ENCODE results near the gene DCLK1. TPM values are rescaled to one million over a fixed set of nuclear protein-coding genes. Genes with fewer than 3 reads are reported as not detected.

DCLK1 gene
- total RNA-seq, 4 donors from 2014 or later = 11.9 to 26.4 (median 15.5) TPM

DNA sequence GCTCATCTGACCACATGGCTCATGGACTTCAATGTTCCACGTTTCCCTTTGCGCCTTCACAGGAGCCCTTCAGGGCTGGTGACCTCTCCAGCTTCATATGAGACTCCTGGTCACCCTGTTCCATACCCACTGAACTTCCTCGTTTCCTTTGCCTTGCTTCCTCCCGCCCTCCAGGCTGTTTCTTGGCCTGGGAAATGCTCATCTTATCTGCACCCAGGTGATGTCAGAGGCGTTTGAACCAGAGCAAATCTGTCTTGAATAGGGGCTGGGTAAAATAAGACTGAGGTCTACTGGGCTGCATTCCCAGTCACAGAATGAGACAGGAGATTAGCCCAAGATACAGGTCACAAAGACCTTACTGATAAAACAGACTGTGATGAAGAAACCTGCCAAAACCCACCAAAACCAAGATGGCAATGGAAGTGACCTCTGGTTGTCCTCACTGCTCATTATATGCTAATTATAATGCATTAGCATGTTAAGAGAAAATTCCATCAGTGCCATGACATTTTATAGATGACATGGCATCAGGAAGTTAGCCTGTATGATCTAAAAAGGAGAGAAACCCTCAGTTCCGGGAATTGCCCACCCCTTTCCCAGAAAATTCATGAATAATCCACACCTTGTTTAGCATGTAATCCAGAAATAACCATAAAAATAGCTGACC, 102.7 kb downstream of the DCLK1 start:
- Histone ChIP-seq H3K4me3 (replicated peaks in 1 of 3) (no peak overlapping the region), H3K36me3 (no peaks in the 10 kb centered on the region), H3K9me3 (no peaks in the 10 kb centered on the region), H3K27me3 (no peaks in the 10 kb centered on the region), H3K4me1 (no peaks in the 10 kb centered on the region), H3K27ac (no peak overlapping the region)
- 87 to 92% methylated on average over 6 of the region's 6 CpGs for WGBS, 2 donors
- intact Hi-C loops (cut with DNase I) = no loop called here
- DNase-seq = no peak
- no peak for TF ChIP-seq CTCF (IDR thresholded peaks at IDR 0.05)
- TF ChIP-seq POLR2A (IDR thresholded peaks at IDR 0.05) = no peak

- no peaks in the 10 kb centered on the region for H3K4me1 ChIP-seq
- no peaks in the 10 kb centered on the region for H3K27me3 ChIP-seq
- no peak for TF ChIP-seq POLR2A (IDR thresholded peaks at IDR 0.05)
- no peak for TF ChIP-seq CTCF (IDR thresholded peaks at IDR 0.05)
- H3K36me3 ChIP-seq = no peaks in the 10 kb centered on the region
- intact Hi-C loops (cut with DNase I) = no loop called here
- H3K4me3 ChIP-seq (replicated peaks in 1 of 3) = no peak overlapping the region
- H3K27ac ChIP-seq = no peak overlapping the region
- no peak for DNase-seq
- WGBS, 2 donors = 50% methylated on average over 2 of the region's 2 CpGs
- H3K9me3 ChIP-seq = no peaks in the 10 kb centered on the region
Measured at GRCh38 chr13:36026531-36026930, 104.7 kb downstream of the DCLK1 start.

- DNase-seq = no peak
- Histone ChIP-seq H3K27me3 (no peaks in the 10 kb centered on the region), H3K36me3 (no peaks in the 10 kb centered on the region), H3K4me1 (no peaks in the 10 kb centered on the region), H3K9me3 (no peaks in the 10 kb centered on the region), H3K27ac (no peak overlapping the region), H3K4me3 (replicated peaks in 1 of 3) (no peak overlapping the region)
- intact Hi-C loops (cut with DNase I) = no loop called here
- TF ChIP-seq CTCF (IDR thresholded peaks at IDR 0.05) (no peak), POLR2A (IDR thresholded peaks at IDR 0.05) (no peak)
- WGBS, 2 donors = 90% methylated on average over 3 of the region's 3 CpGs
Measured at GRCh38 chr13:36014763-36015162, 116.4 kb downstream of the DCLK1 start.

GRCh38 chr13:36006894-36007675, 124.1 kb downstream of the DCLK1 start:
- intact Hi-C loops (cut with DNase I) = no loop called here

More at GRCh38 chr13:36006894-36007675, 124.1 kb downstream of the DCLK1 start:
- TF ChIP-seq POLR2A (IDR thresholded peaks at IDR 0.05) (no peak), CTCF (IDR thresholded peaks at IDR 0.05) (no peak)
- WGBS, 2 donors = 65 to 69% methylated on average over 5 of the region's 5 CpGs
- no peaks in the 10 kb centered on the region for H3K9me3 ChIP-seq
- no peak for DNase-seq
- no peaks in the 10 kb centered on the region for H3K27me3 ChIP-seq
- no peak overlapping the region for H3K4me3 ChIP-seq (replicated peaks in 1 of 3)
- no peak overlapping the region for H3K27ac ChIP-seq
- H3K36me3 ChIP-seq = no peaks in the 10 kb centered on the region
- no peaks in the 10 kb centered on the region for H3K4me1 ChIP-seq
